Measurements from ENCODE around the gene FAS. TPM values are rescaled to one million over a fixed set of nuclear protein-coding genes. Genes with fewer than 3 reads are reported as not detected.

Gene FAS
- total RNA-seq, 4 donors from 2014 or later = 14.4 to 133 (median 48.7) TPM

DNA sequence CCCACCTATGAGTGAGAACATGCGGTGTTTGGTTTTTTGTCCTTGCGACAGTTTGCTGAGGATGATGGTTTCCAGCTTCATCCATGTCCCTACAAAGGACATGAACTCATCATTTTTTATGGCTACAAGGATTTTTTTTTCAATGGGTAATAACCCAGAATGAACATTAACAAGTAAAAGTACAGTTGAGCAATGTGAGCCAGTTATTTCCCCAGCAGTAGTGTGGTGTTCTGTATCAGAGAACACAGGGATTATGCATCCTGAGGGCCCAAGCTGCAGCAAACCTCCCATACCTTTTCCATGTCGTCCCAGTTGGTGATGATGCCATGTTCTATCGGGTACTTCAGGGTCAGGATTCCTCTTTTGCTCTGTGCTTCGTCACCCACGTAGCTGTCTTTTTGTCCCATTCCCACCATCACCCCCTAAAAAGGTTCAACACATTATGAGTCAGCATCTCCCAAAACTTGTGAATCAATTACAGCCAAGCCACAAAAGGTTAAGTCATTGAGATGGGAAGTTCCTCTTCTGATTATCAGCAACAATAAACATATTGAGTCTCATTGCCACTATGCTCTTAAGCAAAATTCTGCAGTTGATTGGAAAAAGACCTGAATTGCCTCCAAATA lies 43.5 kb upstream of the FAS start:
- Histone ChIP-seq H3K9me3 (no peaks in the 10 kb centered on the region), H3K27ac (peak overlapping the region; percentile 94 to 97), H3K4me3 (peak overlapping the region; percentile 53 to 58), H3K36me3 (no peaks in the 10 kb centered on the region), H3K4me1 (peaks cover 14 to 22% of the 10 kb centered on the region in 2 donors), H3K27me3 (no peaks in the 10 kb centered on the region)
- DNase-seq = no peak
- TF ChIP-seq, protein P1, sequence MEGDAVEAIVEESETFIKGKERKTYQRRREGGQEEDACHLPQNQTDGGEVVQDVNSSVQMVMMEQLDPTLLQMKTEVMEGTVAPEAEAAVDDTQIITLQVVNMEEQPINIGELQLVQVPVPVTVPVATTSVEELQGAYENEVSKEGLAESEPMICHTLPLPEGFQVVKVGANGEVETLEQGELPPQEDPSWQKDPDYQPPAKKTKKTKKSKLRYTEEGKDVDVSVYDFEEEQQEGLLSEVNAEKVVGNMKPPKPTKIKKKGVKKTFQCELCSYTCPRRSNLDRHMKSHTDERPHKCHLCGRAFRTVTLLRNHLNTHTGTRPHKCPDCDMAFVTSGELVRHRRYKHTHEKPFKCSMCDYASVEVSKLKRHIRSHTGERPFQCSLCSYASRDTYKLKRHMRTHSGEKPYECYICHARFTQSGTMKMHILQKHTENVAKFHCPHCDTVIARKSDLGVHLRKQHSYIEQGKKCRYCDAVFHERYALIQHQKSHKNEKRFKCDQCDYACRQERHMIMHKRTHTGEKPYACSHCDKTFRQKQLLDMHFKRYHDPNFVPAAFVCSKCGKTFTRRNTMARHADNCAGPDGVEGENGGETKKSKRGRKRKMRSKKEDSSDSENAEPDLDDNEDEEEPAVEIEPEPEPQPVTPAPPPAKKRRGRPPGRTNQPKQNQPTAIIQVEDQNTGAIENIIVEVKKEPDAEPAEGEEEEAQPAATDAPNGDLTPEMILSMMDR (IDR thresholded peaks at IDR 0.05) = no peak
- no peak for TF ChIP-seq POLR2A (IDR thresholded peaks at IDR 0.05)
- intact Hi-C loops (cut with DNase I; ENCODE audit: low total_unique reads) = no loop called here

DNA sequence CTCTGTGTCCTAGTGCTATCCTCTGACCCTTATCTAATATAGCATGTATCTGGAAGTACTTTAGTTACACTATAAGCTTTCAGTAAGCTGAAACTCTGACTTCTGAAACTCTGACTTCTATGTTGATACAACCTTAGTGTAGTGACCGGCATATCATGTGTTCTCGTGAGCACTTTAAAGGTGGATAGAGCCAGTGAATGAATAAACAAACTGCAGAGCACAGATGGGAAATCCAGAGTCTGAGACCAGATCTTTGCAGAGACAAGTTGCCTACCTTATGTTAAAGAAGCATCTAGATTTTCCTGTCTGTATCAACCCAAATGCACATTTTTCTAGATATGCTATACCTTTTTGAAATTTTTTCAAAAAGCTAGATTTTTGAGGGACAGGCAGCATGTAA lies 41.5 kb upstream of the FAS start:
- H3K36me3 ChIP-seq = no peaks in the 10 kb centered on the region
- peak overlapping the region; percentile 53 to 58 for H3K4me3 ChIP-seq
- peaks cover 8 to 20% of the 10 kb centered on the region in 2 donors for H3K4me1 ChIP-seq
- H3K27ac ChIP-seq = peak overlapping the region; percentile 94 to 97
- DNase-seq = no peak
- TF ChIP-seq, protein P1 (IDR thresholded peaks at IDR 0.05) = no peak
- no peak for TF ChIP-seq POLR2A (IDR thresholded peaks at IDR 0.05)
- no peaks in the 10 kb centered on the region for H3K9me3 ChIP-seq
- intact Hi-C loops (cut with DNase I; ENCODE audit: low total_unique reads) = no loop called here
- H3K27me3 ChIP-seq = no peaks in the 10 kb centered on the region

DNA sequence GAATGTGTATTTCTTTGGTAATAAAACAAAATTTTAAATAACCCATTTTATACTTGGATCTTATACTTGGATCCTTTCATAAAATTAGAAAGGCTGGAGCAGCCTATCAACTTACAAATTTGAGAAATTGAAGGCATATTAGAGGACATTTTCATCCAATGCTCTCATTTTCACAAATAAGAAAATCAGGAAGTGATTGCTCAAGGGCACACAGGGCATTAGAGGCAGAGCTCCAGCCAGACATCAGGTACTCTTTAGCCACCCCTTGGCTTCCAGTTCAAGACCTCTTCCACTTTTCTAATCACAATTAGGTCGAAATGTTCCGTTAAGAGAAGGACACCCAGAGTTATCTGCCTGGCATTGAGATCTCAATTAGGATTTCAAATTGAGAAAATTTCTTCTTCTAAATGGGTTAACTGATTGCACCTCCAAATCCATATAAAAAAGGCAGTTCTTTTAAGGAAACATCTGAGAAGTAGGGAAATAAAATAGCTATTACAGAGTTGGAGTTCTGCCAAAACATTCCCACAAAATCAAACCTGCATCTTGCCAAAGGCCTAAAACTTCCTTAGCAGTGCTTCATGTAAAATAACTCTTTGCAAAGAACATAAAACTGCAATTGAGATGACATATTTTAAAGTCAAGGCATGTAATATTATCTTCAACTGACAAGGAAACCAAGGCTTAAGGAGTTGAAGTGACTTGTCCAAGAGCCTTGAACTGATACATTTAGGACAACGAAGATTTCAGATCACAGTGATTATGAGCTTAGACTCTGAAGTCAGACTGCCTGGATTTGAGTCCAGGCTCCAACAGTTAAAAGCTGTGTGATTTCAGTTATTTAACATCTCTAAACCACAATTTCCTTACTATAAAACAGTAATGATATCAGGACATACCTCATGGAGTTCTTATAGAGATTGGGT lies 40.4 kb upstream of the FAS start:
- peaks cover 0 to 20% of the 10 kb centered on the region in 2 donors for H3K4me1 ChIP-seq
- no peaks in the 10 kb centered on the region for H3K27me3 ChIP-seq
- intact Hi-C loops (cut with DNase I; ENCODE audit: low total_unique reads) = no loop called here
- H3K9me3 ChIP-seq = no peaks in the 10 kb centered on the region
- no peaks in the 10 kb centered on the region for H3K36me3 ChIP-seq
- TF ChIP-seq POLR2A (IDR thresholded peaks at IDR 0.05) = no peak
- TF ChIP-seq, protein P1 (IDR thresholded peaks at IDR 0.05) = no peak
- DNase-seq = no peak
- H3K27ac ChIP-seq = peak overlapping the region; percentile 94 to 97
- H3K4me3 ChIP-seq = peak overlapping the region; percentile 53 to 58

DNA sequence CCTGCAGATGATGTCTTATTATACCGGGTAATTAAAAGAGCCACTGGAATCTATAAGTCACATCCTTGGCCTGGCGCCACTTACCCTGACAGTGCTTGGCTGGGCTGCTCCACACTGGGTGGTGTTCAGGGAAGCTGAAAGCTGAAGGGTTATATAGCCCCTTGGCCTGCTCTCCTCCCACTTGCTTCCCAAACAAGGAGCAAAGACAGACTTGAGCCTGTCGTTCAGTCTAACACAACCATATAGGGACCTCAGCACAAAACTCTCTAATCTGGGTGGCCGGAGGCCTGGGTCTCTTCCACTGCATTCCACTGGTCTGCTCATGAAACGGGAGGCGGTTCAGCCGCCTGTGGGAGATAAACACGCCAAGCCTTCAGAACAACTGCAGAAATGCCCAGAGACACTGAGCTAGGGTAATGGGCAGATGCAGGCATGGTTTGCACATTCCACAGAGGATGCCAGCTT lies 37.9 kb upstream of the FAS start, which contains the start of gene ACTA2:
ACTA2 (minus strand) TSS at position 127 of the 465 bp plus-strand sequence. CDS start 3,843 bp downstream, outside the sequence.
- TF ChIP-seq, protein P1 (IDR thresholded peaks at IDR 0.05) = no peak
- peak; percentile 81 to 91 for TF ChIP-seq POLR2A (IDR thresholded peaks at IDR 0.05)
- no peaks in the 10 kb centered on the region for H3K27me3 ChIP-seq
- H3K27ac ChIP-seq = peak within 1 kb of the TSS; percentile 94 to 97
- H3K9me3 ChIP-seq = no peaks in the 10 kb centered on the region
- peak within 1 kb of the TSS; percentile 53 to 58 for H3K4me3 ChIP-seq
- peaks cover 0 to 4% of the 10 kb centered on the region in 2 donors for H3K4me1 ChIP-seq
- peak; percentile 87 to 95 for DNase-seq
- intact Hi-C loops (cut with DNase I; ENCODE audit: low total_unique reads) = no loop called here
- H3K36me3 ChIP-seq = no peaks in the 10 kb centered on the region
